Esophagus squamous epithelium (tissue), 5 donors: ENCODE results near the gene HSPB1. TPM values are rescaled to one million over a fixed set of nuclear protein-coding genes. Genes with fewer than 3 reads are reported as not detected.
A peak's percentile ranks its signal among the peaks of the same experiment; 100 is the strongest.

ENCODE experiments used
- DNase-seq: peaks from one replicate; lab custom pipeline; 2025; lab: John Stamatoyannopoulos, UW
- H3K27ac ChIP-seq, 4 donors: fragments of 200-600 bp; sonication (generic); one replicate each; pipeline ENCODE4 v1.5.1; 2016 to 2019; ENCODE audit warnings: mild to moderate bottlenecking in 1 of 4
- H3K27me3 ChIP-seq, 4 donors: fragments of 200-600 bp; sonication (generic); 1 replicate in 3 of 4; 2 replicates in 1 of 4; pipeline versions ENCODE4 v1.5.1 to v1.6.0; 2017 to 2021; ENCODE audit warnings: antibody characterized with exemption in 1 of 4
- H3K36me3 ChIP-seq, 3 donors: fragments of 200-600 bp; sonication (generic); one replicate each; pipeline ENCODE4 v1.5.1; 2016 to 2019
- H3K4me1 ChIP-seq, 3 donors: fragments of 200-600 bp; sonication (generic); one replicate each; pipeline ENCODE4 v1.5.1; 2017 to 2019
- H3K4me3 ChIP-seq, 4 donors: fragments of 200-600 bp; sonication (generic); 1 replicate in 3 of 4; 2 replicates in 1 of 4; pipeline ENCODE4 v1.5.1; 2016 to 2019; ENCODE audit warnings: mild to moderate bottlenecking in 2 of 4, moderate library complexity in 1 of 4
- H3K9me3 ChIP-seq, 3 donors: fragments of 200-600 bp; sonication (generic); one replicate each; pipeline ENCODE4 v1.5.1; 2016 to 2019
- CTCF ChIP-seq, 6 experiments: fragments of 450-650 bp in 4 of 6; fragments of 200-600 bp in 2 of 6; sonication (generic) in 2 of 6; IDR thresholded peaks; one replicate each; pipeline ENCODE4 v1.5.1; 2016 to 2019; ENCODE audit warnings: antibody characterized with exemption in 6 of 6, mild to moderate bottlenecking in 4 of 6, moderate library complexity in 4 of 6
- POLR2A ChIP-seq, 4 donors: fragments of 450-650 bp; IDR thresholded peaks; one replicate each; pipeline ENCODE4 v1.6.1; 2017; ENCODE audit warnings: antibody characterized with exemption in 4 of 4, mild to moderate bottlenecking in 4 of 4, moderate library complexity in 3 of 4
- WGBS, 2 donors: methylation state at CpG; one replicate each; pipeline ENCODE4 v1.1.5; 2018; 5-methylcytosine and 5-hydroxymethylcytosine counted together
- intact Hi-C: fragments of 100-400 bp; cut with DNase I; formaldehyde crosslinking; loops from one replicate; pipeline ENCODE4 v1.15.0; 2022
- total RNA-seq, 4 donors: library from RNA; depleted of rRNA; stranded (reverse); fragments of >200 nt; gene quantifications; one replicate each; pipeline ENCODE4 v1.1.0, GENCODE V29; 2016
- donor health status: DM: yes; HTN: yes; CAD: no.

HSPB1 gene
- total RNA-seq, 4 donors from 2014 or later: 2,415 to 6,888 (median 3,249) TPM

DNA sequence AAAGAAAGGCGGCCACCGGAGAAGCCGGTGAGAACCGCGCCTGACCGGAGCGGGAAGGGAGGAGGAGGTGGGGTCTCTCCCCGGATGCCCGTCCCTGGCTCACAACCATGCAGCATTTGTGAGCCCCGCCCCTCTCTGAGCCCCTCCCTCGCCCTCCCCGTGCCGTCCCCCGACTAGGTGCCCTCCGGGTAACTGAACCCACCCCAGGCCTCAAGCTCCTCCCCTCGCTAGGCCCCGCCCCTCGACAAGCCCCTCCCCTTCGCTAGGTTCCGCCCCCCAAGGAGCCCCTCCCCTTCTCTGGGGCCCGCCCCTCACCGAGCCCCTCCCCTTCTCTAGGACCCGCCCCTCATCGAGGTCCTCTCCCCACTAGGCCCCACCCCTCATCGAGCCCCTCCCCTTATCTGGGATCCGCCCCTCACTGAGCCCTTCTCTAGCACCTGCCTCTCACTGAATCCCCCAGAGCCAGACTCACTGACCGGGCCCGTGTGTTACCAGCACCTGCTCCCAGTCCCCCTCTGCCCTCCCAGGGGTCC is 42.2 kb upstream of the HSPB1 start:
- H3K27ac ChIP-seq: no peak overlapping the region
- H3K9me3 ChIP-seq: no peaks in the 10 kb centered on the region
- H3K4me1 ChIP-seq: peaks cover 3 to 9% (median 7%) of the 10 kb centered on the region in 3 donors
- intact Hi-C loops: no loop called here
- TF ChIP-seq POLR2A (IDR thresholded peaks at IDR 0.05): no peak
- peak overlapping the region in 2 of 4 donors; percentile 31 to 55 for H3K4me3 ChIP-seq
- DNase-seq: no peak
- no peaks in the 10 kb centered on the region for H3K36me3 ChIP-seq
- 13 to 20% methylated on average over 2 to 3 of the region's 28 CpGs for WGBS, 2 donors
- H3K27me3 ChIP-seq: peaks cover 0 to 47% (median 4%) of the 10 kb centered on the region in 4 donors

GRCh38 chr7:76261329-76261728 is 41.1 kb upstream of the HSPB1 start:
- 100% methylated on average over 1 of the region's 11 CpGs; no CpG with 5 or more reads in 1 of the 2 donors for WGBS, 2 donors
- DNase-seq: no peak
- H3K9me3 ChIP-seq: no peaks in the 10 kb centered on the region
- TF ChIP-seq POLR2A (IDR thresholded peaks at IDR 0.05): no peak
- TF ChIP-seq CTCF (IDR thresholded peaks at IDR 0.05): no peak
- peaks cover 3 to 9% (median 7%) of the 10 kb centered on the region in 3 donors for H3K4me1 ChIP-seq
- H3K36me3 ChIP-seq: no peaks in the 10 kb centered on the region
- no peak overlapping the region for H3K27ac ChIP-seq
- peaks cover 0 to 49% (median 4%) of the 10 kb centered on the region in 4 donors for H3K27me3 ChIP-seq
- no peak overlapping the region for H3K4me3 ChIP-seq
- intact Hi-C loops: no loop called here

- Histone ChIP-seq H3K9me3 (no peaks in the 10 kb centered on the region), H3K4me3 (no peak overlapping the region), H3K36me3 (no peaks in the 10 kb centered on the region), H3K27ac (no peak overlapping the region), H3K4me1 (peaks cover 5 to 13% (median 10%) of the 10 kb centered on the region in 3 donors), H3K27me3 (peaks cover 0 to 54% (median 6%) of the 10 kb centered on the region in 4 donors)
- TF ChIP-seq POLR2A (IDR thresholded peaks at IDR 0.05) (no peak), CTCF (IDR thresholded peaks at IDR 0.05) (no peak)
- no peak for DNase-seq
- intact Hi-C loops: no loop called here
- WGBS, 2 donors: 43 to 49% methylated on average over 3 to 4 of the region's 4 CpGs
Measured at GRCh38 chr7:76261931-76262330, 40.5 kb upstream of the HSPB1 start.

DNA sequence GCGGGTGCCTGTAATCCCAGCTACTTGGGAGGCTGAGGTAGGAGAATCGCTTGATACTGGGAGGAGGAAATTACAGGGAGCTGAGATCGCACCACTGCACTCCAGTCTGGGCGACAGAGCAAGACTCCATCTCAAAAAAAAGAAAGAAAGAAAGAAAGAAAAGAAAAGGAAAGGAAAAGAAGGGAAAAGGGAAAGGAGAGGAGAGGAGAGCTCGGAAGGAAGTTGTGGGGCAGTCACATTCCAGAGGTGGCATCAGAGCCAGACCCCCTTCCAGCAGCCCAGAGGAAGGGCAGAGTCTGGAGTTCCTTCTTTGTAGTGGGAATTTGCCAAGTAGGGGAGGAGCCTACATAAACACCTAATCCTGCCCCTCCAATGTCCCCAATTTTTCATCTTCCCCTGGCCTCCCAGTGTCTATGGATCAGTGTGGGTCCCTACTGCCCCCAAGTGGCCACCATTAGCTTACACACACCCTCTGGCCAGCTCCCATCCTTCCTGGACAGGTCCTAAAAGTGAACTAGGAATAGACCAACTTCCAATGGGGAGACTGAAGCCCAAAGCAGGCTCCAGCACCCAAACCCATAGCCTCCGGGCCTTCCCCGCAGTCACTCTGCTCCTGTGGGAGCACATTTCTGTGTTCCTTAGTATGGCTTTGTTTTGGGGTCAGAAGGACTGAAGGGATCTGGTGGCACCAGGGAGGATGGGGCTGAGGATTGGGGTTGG is 39.6 kb upstream of the HSPB1 start:
- H3K27ac ChIP-seq: no peak overlapping the region
- 63 to 80% methylated on average over 6 to 7 of the region's 7 CpGs for WGBS, 2 donors
- H3K36me3 ChIP-seq: no peaks in the 10 kb centered on the region
- TF ChIP-seq CTCF (IDR thresholded peaks at IDR 0.05): peak in 5 of 6 experiments; percentile 49 to 73 (median 52)
- TF ChIP-seq POLR2A (IDR thresholded peaks at IDR 0.05): no peak
- peaks cover 5 to 62% (median 9%) of the 10 kb centered on the region in 4 donors for H3K27me3 ChIP-seq
- peaks cover 7 to 22% (median 18%) of the 10 kb centered on the region in 3 donors for H3K4me1 ChIP-seq
- DNase-seq: no peak
- no peak overlapping the region for H3K4me3 ChIP-seq
- no peaks in the 10 kb centered on the region for H3K9me3 ChIP-seq
- intact Hi-C loops: no loop called here

DNA sequence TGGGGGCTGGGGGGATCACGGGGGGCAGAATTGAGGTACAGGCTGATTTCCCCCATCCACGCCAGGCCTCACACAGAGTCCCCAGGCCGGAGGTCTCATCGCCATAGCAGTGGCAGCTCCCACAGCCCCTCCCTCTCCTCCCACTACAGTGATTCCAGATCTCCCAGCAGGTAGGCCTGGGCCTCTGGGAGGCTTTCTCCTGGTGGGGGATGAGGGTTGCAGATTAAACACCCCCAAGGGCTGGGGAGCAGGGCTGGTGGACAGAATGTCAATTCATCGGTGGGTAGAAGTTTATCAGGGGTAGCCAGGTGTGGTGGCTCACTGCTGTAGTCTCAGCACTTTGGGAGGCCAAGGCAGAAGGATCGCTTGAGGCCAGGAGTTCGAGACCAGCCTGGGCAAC is 37.2 kb upstream of the HSPB1 start:
- no peak overlapping the region for H3K27ac ChIP-seq
- H3K27me3 ChIP-seq: peaks cover 5 to 58% (median 7%) of the 10 kb centered on the region in 4 donors
- H3K4me1 ChIP-seq: peaks cover 4 to 22% (median 16%) of the 10 kb centered on the region in 3 donors
- no peaks in the 10 kb centered on the region for H3K9me3 ChIP-seq
- H3K4me3 ChIP-seq: no peak overlapping the region
- no peak for DNase-seq
- 87 to 99% methylated on average over 4 to 6 of the region's 7 CpGs for WGBS, 2 donors
- no peaks in the 10 kb centered on the region for H3K36me3 ChIP-seq
- TF ChIP-seq CTCF (IDR thresholded peaks at IDR 0.05): no peak
- TF ChIP-seq POLR2A (IDR thresholded peaks at IDR 0.05): no peak
- intact Hi-C loops: no loop called here
